Globus pallidus (tissue), 1 donor: ENCODE results near the gene CRADD.
"Not testable (repeated sequence)": the region's sequence is repeated elsewhere in the genome, so short reads cannot be mapped to it uniquely, and the experiment has no call there.

ENCODE experiments used
- DNase-seq: peaks from one replicate; pipeline ENCODE4 v3.0.0-alpha.2; 2015; ENCODE audit warnings: low spot score

Gene CRADD

DNA sequence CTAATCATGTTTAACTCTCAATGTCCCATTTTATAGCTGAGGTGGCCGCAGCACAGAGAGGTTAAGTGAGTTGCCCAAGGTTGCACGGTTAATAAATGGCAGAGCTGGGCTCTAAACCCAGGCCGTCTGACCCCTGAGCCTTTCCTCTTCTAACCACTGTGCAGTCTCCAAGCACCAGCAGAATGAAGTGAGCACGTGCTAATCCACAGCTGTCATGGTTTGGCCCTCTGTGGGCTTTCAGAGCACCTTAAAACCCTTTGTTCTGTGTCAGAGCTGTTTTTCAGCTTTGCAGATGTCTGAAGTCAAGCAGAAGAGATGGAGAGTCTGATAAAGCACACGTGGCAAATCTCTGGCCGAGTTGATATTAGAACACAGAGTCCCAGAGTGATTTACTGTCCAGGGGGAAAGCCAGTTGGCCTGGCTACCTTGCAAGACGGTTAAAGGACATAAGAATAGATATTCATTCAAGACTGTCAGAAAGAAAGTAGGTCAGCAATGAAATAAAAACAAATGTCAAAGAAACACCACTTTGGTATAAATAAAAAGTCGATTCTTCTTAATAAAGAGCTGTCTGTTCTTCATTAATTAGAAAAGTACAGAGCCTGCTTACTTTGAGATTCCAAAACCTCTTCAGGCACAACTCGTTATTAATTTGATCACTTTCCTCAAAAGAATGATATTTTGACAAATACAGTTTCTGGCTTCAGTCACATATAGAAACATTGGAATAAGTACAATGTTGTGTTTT, 107.3 kb downstream of the CRADD start:
- DNase-seq, result no peak

DNA sequence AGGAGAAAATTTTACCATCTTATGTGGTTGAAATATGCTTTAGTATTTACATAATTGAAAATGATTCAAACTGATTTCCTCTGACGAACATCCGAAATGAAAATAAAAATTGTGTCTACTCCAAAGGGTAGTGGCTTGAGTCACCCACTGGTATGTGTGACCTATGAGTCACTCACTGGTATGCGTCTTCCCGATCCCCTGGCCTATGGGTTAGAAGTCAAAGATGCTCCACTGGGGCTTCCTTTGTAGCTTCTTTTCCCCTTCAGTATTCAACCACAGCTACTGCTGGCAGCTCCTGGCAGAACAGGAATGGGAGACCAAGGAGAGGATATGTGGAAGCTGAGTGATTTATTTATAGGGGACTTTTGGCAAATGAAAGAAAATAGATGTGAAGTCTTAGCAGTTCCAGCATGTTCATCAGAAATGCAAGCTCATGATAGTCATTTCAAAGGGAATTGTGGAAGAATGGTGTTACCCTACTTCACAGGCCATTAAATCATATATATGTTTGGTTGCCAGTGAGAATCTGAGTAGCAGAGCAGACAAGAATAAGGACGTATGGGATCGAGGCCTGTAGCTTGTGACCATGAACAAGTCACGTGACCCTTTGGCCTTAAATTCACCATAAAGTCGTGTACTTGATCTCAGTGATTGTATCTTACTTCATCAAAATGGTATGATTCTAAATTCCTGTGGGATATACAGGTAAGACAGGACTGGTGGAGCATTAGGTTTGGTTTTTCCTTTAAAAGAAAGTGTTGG, 108.3 kb downstream of the CRADD start:
- DNase-seq, result no peak

DNA sequence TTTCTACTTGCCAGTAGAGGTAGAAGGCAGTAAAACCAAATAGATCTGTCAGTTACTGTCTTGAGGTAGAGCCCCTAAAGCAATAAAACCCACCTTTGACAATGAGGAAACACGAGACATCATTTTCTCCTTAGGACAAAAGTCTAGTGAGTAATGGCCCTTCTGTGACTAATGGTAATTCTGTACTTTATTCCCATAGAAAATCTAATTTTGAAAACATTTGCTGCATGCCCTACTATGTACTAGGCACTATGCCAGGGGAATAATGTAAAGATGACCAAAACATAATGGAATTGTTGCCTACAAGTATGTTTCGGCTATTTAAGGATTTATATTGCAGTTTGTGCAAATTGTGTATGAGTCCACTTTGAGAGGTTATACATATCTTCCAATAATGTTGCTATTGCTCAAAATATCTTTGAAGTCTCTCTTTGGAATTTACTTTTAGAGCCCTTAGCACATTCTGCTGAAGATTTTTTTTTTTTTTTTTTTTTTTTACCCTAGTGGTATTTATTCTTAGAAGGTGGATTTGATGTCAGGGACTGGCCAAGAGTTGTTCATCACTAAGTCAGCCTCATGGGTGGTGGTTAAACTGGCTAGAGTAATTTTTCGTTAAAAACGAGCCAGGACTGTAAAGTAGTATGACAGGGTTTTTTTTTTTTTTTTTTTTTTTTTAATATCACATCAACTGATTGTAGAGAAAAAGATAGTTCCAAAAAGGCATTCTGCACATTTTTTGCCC, 109.7 kb downstream of the CRADD start:
- no peak for DNase-seq

DNA sequence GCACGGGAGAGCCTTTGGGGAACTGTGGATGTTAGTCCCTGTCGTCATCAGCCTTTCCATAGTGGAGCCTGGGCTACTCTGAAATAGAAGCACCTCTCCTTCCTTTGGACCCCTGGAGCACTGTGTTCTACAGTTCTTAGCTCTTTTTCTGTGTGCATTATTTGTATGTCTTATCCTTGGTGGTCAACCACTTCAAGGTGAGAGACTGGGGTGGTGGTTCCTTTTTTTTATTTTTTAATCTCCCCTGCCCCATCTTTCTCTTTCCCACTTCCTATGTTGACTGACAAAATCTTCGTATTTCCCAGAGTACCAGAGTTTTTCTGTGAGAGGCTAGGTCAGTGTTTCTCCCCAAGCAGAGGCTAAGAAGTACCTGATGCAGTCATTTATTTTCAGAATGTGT, 111.7 kb downstream of the CRADD start:
- DNase-seq, result no peak

DNA sequence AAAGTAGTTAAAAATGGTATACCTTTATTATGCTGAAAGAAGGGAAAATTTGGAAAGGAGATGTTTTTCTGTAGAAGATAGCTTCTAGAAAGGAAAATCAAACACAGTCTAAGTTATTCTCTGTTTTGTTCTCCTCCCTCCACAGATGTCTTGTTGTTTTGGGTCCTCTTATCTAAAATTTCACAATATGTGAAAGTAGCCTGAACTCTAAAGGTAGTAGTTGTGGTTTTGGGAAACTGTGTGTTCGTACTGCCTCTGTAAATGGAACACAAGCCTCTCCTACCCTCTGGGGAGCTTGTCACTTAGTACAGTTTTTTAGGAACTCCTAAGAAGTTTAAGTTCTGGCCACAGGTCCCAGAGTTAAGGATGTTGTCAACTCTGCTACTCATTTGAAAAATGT, 112.6 kb downstream of the CRADD start:
- no peak for DNase-seq

DNA sequence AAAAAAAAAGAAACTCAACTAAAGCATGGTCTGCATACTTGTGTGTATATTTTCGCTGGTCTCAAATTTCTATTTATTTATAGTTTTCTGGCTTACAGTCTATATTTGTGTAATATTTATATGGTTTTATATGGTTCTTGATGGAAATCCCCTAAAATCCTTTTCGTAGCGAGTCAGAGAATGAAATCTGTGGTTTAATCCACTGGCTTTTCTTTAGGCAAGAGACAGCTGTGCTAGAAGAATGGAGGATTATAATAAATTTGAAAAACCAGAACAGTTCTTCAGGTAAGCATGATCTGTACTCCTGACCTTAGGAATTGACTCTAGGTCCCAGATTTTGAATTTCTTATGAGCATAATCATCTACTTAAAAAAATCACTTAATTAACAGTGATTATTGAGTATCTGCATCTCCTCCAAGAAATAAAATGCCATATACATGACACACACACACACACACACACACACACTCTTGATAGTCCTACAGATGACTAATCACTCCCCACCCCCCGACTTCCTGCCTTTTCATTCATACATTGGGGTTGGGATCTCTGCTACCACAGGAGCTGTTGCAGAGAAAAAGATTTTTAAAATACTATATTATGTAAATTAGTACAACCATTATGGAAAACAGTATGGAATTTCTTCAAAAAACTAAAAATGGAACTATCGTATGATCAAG, 113.4 kb downstream of the CRADD start:
- no peak for DNase-seq

DNA sequence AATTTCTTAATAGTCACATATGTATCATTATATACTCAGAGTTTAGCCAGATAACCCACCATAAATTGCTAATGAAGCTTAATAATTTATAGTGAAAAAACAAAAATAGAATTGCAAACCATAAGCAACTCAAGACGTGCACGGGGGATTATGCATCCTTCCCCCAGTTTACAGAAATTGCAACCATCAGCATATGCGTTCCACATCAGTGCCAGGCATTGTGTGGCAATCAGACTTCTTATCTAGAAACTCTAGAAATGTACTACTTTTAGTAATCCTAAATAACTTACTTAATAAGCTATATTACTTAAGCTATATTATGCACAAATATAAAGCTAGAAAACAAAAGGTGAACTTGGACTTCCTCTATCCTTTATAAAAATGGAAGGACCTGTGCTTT, 115.8 kb downstream of the CRADD start:
- DNase-seq, result no peak

DNA sequence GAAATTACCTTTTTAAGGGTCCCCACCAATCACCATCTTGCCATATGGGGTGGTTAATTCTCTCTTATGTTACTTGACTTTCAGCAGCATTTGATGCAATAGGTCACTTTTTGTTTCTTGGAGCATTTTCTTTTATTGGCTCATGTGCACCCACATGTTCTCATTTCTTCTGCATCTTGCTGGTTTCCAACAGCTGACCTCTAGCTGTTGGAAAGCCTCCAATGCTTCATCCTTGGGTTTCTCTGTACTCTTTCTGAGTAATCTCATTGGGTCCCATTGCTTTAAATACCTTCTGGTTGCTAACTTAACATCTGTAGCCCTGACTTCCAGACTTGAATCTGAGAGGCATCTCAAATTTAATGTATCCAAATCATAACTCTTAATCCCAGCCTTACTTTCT, 116.8 kb downstream of the CRADD start:
- DNase-seq, result no peak

DNA sequence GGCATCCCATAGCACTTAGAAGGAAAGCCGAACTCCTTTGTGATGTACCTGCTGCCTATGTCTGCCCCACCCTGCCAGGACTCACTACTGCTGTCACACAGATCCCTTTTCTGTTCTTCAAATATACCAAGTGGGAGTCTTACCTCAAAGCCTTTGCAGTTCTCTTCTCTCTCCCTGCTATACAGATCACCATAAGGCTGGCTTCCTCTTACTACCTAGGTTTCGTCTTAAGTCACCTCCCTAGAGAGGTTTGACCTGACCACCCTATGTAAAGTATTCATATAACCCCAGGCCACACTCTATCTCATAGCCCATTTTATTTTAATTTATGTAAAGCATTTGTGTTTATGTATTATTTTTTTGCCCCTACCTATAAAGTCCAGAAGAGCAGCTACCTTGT, 117.6 kb downstream of the CRADD start:
- DNase-seq, result no peak

DNA sequence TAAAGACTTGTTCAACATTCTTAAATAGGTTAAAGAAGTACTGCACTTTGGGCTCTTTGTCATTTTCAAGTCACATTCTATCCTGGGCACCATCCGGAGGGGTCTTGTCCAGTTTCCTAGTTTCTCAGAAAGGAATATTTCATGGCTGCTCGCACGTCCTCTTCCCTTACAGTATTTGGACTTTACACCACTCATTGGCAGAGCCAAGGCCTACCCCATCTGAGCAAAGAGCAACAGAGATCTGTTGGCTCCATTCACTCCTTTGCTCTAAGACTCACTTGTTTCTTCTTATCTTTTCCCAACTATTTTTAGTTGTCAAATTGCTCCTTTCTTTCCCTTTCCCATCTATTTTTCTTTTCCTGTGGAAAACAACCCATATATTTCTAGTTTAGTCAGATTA, 118.2 kb downstream of the CRADD start:
- no peak for DNase-seq

DNA sequence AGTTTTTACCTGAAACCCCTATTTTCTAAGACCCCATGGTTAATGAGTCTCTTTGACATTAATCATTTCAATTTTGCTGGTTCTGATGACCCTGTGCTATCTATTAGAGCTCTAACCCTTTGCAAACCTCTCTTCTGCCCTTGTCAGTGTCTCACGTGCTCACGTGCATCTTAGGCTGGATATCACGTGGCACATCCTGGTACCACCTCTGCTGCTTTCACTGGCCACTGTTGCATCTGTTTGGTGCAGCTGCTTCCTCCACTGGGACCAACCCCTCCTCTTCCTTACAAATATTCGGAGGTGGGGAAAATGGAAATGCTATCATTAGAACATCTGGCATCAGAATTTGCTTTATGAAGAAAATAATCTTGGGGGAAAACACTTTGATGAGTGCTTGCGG, 119.6 kb downstream of the CRADD start:
- no peak for DNase-seq

DNA sequence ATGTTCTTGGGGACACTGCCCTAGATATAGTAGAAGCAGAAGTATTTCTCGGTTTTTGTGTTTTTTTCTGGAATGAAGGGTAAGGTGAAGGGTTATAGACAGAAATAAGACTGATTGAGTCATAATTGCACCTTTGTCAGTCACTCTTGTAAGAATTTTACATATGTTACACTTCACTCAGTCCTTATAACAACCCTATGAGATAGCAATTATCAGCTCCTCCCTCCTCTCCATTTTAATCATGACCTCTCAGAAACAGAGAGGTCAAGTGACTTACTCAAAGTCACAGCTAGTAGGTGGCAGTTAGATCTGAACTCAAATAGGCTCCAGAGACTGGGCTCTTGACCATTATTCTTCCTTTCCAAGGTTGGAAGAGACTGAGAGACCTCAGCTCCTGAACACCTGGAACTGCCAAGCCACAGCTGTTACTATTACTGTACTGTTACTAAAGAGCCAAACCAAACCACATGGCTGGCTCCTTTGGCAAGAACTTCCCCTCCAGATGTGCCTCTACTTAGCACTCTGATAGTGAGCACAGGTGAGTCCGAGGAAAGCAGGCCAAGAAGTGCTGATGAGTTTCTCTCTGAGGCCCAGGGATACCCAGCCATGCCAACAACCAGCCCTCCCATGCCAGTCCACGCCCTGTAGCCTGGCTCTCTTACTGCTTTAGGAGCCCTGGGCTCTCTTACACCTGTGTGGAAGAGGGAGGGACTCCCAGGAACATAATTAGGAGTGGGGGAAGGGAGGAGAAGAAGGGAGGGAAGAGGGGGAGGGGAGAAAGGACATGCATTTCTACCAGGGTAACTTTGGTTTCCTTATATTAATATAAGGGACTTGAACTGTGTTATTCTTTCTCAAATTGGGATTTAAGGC, 121.3 kb downstream of the CRADD start:
- no peak for DNase-seq

DNA sequence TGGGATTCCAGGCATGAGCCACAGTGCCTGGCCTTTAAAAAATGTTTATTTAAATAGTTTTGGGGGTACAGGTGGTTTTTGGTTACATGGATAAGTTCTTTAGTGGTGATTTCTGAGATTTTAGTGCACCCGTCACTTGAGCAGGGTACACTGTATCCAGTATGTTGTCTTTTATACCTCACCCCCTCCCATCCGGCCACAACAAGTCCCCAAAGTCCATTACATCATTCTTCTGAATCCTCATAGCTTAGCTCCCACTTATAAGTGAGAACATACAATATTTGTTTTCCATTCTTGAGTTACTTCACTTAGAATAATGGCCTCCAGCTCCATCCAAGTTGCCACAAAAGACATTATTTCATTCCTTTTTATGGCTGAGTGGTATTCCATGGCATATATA, 124.5 kb downstream of the CRADD start:
- DNase-seq, result not testable (repeated sequence)

DNA sequence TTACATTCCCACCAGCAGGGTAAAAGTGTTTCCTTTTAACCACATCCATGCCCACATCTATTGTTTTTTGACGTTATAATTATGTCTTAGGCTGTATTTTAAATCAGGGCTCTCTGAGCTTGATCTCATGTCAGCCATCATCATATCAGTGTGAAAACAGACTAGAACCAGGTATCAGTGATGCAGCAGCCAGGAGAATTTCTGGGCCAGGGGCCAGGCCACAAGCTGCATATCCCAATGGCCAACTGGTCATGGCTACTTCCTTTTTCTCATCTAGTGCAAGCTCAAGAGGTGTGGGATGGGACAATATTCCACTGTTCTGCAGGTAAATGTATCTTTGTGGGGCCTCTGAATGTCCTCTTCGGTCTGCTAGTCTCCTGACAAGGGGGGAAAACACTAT, 125.1 kb downstream of the CRADD start:
- no peak for DNase-seq

DNA sequence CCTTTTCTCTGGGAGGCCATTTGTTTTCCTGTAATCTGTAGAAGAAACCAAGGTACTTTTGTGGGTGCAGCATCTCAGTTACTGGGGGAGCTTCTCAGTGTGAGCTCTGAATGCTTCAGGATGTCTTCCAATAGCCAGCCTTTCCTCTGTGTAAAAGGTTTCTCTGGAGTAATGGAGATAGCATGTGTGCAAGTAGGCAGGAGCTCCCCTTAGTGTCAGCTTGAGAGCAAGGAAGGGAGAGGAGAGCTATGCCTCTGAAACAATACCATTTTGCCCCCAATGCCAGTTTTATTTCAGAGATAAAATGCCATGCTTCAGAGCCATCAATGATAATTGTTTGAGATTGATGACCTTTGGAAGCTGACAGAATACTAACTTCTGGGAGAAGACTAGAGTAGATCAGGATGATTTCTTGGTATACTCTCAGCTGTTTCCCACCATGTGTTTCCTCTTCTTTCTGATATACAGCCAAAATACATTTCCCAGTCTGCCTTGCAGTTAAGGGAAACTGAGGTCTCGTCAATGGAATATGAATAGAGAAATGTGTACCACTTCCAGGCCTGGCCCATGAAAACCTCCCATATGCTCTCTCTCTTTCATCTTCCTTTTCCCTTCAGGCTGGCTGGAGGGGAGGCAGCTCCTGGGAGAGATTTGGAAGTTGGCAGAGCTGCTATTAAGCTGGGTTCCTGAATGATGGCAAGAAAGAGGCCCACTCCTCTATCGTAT, 125.7 kb downstream of the CRADD start:
- DNase-seq, result no peak

DNA sequence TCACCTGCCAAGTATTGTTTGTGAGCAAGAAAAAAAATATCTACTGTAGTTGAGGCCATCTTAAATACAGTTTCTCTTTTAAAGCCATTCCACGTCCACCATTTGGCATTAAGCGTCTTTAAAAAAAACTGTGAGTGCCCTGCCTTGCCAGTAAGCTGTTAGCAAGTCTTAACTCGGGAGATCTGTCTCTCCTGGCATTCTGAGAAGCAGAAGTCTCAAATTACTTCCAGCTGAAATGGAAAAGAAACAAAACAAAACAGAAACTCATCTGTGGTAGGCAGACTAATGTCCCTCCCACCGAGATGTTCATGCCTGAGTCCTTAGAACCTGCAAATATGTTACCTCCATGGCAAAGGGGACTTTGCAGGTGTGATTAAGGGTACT, 126.2 kb downstream of the CRADD start:
- DNase-seq, result no peak

DNA sequence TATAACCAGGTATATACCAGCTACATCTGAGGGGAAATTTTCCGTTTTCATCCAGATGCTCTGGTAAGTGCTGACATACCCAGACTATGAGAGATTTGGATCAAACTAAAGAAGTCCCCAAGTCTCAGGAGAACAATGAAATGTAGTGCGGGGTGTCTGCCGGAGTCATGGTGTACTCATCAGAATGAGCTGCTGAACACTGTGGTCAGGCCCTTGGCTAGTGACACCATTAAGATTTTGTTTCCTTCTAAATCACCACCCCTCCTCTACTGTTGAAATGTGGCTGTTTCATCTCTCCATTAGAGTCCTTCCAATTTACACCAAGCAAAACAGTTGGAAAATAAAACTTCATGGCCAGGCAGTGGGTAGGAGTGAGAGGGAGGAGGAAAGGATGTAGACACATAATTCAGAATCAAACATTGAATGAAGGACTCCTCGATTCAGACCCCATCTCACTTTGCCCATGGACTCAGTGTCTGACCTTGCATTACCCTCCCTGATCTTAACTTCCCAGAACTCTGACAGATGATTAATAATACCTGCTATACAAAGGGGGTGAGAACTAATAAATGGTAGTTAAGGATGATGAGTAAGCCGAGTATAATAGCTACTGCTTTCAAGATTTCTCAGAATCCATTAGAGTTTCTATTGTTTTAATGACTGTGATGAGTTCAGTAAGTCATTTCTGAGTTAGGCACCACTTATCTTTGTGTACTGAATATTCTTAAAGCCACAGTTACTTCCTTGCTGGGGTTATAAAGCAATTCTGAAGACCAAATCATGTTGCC, 127.4 kb downstream of the CRADD start:
- no peak for DNase-seq

DNA sequence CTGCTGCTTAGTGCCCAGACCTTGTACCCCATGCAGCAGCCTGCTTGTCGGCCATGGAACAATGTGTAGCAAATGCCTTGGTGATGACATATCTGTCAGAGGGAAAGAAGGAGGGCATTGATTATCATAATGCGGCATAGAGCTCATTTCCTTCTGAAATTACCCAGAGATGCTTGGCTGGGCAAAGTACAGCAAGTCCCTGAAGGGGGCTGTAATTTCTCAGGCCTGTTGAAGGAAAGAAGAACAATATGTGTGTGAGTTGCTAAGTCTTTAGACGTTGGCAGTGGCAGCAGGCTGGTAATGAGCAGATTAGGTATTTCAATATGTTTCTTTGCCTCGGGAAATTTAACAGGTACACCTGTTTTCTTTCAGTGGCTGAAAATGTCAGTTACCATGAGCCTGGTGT, 128.6 kb downstream of the CRADD start:
- DNase-seq, result peak; percentile 42

DNA sequence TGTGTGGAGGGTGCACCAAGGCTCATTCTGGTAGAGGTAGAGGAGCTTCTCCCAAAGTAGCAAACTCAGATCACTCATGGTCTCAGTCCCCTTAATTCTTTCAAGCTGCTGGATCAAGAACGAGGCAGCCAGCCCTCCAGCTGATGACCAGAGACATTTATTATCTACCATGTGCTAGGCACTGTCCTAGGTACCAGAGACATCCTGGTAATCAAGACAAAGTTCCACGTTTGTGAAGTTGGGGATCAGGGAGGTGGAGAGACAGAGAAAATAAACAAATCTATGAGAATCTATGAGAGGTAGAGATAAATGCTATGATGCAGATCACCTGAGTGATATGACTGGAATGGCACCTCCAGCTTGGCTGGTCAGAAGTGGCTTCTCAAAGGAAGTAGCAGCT, 130.2 kb downstream of the CRADD start:
- no peak for DNase-seq
